Fibroblast of skin of left biceps (primary cell): ENCODE measurements around the gene RAVER1.

Experiments
- DNase-seq, 2 experiments: peaks; one replicate each; pipeline ENCODE4 v3.0.0-alpha.2; 2013; ENCODE audit warnings: low read depth in 2 of 2

Gene RAVER1

GRCh38 chr19:10270616-10271394 is 62.5 kb downstream of the RAVER1 start, which contains the start of gene ICAM1:
TSS of gene ICAM1 (plus strand) at chr19:10271120. CDS start at chr19:10271160, 40 bp downstream.
- DNase-seq: no peak

GRCh38 chr19:10270180-10270615 is 63.1 kb downstream of the RAVER1 start:
- no peak for DNase-seq

DNA sequence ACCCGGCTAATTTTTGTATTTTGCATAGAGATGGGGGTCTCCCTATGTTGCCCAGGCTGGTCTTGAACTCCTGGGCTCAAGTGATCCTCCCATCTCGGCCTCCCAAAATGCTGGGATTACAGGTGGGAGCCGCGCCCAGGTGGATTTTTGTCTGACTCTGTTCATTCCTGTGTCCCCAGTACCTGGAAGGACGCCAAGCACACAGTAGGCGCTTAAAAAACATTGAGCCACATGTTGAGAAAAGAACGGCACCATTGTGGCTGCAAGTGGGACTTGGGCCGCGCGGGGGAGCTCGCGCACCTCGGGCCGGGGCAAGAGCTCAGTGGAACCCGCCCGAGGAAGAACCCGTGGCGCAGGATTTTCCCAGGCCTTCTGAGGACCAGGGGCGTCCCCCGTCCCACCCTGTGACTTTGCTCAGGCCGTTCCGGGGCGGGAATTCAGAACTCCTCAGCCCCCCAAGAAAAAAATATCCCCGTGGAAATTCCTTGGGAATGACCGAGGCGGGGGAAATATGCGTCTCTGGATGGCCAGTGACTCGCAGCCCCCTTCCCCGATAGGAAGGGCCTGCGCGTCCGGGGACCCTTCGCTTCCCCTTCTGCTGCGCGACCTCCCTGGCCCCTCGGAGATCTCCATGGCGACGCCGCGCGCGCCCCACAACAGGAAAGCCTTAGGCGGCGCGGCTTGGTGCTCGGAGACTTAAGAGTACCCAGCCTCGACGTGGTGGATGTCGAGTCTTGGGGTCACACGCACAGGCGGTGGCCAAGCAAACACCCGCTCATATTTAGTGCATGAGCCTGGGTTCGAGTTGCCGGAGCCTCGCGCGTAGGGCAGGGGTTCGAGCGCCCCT is 63.8 kb downstream of the RAVER1 start:
- no peak for DNase-seq

- no peak for DNase-seq
Observed at GRCh38 chr19:10268071-10268470, 65.3 kb downstream of the RAVER1 start.

DNA sequence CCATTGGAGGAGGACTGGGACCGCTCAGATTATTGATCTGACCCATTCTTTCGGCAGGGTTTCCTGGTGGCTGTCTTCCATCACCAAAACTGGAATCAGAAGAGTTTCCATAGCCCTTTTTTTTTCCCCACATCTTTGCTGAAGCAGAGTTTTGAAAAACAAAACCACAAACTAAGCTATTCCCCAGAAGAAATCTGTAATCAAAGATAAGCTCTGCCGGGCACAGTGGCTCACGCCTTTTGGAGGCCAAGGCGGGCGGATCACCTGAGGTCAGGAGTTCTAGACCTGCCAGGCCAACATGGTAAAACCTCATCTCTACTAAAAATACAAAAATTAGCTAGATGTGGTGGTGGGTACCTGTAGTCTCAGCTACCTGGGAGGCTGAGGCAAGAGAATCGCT is 66.6 kb downstream of the RAVER1 start:
- DNase-seq: no peak
